ENCODE measurements around the gene CALML5.

DNA sequence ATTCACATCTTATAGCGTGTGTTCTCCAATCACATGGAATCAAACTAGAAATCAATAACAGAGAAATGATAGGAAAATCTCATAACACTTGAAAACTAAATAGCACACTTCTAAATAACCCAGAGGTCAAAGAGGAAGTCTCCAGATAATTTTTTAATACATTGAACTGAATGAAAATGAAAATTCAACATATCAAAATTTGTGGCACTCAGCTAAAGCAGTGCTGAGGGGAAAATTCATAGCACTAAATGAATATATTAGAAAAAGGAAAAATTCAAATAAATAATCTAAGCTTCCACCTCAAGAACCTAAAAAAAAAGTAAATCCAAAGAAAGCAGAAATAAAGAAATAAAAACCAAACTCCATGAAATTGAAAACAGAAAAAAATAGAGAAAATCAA is 42.7 kb upstream of the CALML5 start:
- TF ChIP-seq, protein P1, sequence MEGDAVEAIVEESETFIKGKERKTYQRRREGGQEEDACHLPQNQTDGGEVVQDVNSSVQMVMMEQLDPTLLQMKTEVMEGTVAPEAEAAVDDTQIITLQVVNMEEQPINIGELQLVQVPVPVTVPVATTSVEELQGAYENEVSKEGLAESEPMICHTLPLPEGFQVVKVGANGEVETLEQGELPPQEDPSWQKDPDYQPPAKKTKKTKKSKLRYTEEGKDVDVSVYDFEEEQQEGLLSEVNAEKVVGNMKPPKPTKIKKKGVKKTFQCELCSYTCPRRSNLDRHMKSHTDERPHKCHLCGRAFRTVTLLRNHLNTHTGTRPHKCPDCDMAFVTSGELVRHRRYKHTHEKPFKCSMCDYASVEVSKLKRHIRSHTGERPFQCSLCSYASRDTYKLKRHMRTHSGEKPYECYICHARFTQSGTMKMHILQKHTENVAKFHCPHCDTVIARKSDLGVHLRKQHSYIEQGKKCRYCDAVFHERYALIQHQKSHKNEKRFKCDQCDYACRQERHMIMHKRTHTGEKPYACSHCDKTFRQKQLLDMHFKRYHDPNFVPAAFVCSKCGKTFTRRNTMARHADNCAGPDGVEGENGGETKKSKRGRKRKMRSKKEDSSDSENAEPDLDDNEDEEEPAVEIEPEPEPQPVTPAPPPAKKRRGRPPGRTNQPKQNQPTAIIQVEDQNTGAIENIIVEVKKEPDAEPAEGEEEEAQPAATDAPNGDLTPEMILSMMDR (IDR thresholded peaks at IDR 0.05), result no peak
- no peak for TF ChIP-seq POLR2A (IDR thresholded peaks at IDR 0.05)

All from body of pancreas (tissue), 4 donors.